ACHN (cell line): ENCODE data around the gene STK24.
"Not testable (repeated sequence)": the region's sequence is repeated elsewhere in the genome, so short reads cannot be mapped to it uniquely, and the experiment has no call there.

Source experiments
- DNase-seq: peaks from one replicate; pipeline ENCODE4 v3.0.0-alpha.2; 2015
- in situ Hi-C: cut with HindIII; loops from 2 replicates; pipeline ENCODE4 v1.10.0; 2017; ENCODE audit warnings: low sequenced_read_pairs, low pct_ligation_motif_present, low pct_unique_long_range_greater_than_20kb

The STK24 gene

DNA sequence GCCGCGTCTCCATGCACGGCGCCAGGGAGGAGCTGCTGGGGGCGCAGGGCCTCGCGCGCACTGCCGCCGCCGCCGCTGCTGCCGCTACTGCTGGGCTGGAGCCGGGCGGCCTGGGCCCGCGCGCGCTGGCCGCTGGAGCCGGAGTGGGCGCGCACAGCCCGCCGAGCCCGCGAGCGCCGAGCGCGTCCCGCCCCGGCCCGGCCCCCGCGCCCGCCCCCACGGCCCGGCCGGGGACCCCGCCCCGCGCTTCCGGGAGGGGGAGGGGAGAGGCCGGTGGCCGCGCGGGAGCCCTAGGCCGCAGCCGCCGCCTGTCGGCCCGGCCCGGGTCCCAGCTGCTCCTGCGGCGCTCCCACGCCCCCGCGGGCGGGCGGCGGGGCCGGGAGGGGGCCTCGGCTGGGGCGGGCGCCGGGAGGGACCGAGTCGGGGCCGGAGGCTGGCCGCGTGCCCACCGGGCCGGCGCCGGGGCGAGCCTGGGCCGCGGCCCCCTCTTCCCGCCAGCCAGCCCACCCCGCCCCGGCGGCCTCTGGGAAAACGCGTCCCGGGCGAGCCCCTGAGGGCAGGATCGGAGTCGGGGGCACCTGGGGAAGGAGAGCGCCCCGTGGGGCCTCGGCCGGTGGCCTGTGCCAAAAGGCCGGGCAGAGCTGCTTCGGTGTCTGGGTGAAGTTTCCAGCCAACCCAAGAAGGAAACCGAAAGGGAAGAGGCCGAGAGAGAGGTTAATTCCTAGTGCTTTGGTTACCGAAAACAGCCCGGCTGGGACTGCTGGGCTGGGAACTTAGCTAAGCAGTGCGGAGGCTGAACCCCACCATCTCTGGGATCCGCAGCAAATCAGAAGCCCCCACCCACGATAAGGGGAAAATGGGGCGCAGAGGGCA is at the start of gene STK24:
TSS of gene STK24 (minus strand) at position 145 of the 873 bp plus-strand sequence. CDS start 321 bp downstream, outside the sequence.
- DNase-seq: peak; percentile 72
- in situ Hi-C loops: no loop called here

DNA sequence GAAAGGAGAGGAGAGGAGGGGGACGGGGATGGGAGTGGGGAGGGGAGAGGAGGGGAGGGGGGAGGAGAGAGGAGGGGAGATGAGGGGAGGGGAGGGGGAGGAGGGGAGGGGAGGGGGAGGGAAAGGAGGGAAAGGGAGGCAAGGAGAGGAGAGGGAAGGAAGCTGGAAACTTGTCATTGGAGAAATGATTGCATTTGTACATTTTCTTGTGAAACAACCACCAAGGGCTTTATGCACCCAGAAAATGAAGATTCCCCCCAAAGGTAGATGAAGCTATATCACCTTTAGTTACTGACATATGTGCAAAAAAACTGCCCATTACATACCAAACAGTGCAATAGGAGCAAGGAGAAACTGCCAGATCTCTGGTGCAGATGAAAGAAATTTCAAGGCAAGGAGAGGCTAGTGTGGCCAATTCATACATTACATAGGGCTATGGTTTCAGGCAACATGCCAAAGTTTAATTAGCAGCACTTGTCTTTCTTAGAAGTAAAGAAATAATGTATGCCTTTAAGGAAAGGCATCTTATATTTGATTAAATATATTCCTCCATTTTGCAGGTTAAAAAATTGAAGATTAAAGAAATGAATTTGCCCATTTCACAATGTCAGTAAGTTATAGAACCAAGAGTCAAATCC is 49.5 kb upstream of the STK24 start:
- no peak for DNase-seq
- in situ Hi-C loops: no loop called here

DNA sequence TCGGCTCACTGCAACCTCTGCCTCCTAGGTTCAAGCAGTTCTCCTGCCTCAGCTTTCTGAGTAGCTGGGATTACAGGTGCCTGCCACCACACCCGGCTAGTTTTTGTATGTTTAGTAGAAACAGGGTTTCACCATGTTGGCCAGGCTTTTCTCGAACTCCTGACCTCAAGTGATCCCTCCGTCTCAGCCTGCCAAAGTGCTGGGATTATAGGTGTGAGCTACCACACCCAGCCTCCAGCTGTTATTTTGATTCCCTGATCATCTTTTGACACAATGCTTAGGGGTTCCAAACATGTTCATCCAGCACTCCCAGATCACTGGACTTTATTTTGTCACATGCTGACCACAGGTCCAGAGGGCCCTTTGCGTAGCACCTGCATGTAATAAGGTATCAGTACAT is 47.7 kb upstream of the STK24 start:
- DNase-seq, in situ Hi-C loops: not testable (repeated sequence)

DNA sequence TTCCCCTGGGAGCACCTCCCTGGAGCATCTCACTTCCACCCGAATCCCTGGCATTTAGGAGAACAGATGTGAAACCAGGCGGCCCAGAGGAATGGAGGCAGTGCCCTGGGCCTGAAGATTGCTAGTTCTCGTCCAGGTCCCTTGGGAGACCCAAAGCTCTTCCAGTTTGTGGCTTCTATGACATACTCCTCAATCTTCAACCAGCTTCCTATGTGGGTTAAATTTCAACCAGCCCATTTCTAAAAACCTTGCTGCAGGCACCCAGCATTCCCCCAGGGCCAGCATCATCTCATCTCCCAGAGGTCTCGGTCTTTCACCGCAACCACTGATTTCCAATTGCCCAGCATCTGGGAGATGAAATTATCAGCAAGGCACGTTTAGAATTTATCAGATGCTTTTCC is 46.0 kb upstream of the STK24 start:
- in situ Hi-C loops: no loop called here
- no peak for DNase-seq

DNA sequence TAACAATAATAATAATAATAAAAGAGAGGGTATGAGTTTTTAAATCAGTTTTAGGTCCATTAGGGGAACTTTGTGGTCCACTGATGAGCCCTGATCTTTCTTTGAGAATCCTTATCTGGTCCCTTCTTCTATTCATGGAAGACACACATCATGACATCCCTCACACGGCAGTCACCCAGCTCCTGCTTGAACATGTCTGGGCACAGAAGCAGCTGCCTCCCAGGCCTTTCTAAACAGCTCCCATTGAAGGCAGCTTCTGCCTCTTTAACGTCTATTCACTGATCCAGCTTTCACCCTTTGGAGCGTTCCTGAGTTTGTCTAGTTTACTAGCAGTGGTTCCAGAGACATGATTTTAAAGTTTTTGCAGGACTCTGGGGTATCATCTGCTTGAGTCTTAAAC is 42.6 kb upstream of the STK24 start:
- in situ Hi-C loops: no loop called here
- DNase-seq: no peak

DNA sequence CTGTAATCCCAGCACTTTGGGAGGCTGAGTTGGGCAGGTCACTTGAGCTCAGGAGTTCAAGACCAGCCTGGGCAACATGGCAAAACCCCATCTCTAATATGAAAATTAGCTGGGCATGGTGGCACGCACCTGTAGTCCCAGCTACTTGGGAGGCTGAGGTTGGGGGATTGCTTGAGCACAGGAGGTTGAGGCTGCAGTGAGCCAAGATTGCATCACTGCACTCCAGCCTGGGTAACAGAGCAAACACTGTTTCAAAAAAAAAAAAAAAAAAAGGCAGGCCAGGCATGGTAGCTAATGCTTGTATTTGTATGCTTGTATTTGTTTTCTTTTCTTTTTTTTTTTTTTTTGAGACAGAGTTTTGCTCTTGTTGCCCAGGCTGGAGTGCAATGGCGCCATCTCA is 38.7 kb upstream of the STK24 start:
- DNase-seq, in situ Hi-C loops: not testable (repeated sequence)

DNA sequence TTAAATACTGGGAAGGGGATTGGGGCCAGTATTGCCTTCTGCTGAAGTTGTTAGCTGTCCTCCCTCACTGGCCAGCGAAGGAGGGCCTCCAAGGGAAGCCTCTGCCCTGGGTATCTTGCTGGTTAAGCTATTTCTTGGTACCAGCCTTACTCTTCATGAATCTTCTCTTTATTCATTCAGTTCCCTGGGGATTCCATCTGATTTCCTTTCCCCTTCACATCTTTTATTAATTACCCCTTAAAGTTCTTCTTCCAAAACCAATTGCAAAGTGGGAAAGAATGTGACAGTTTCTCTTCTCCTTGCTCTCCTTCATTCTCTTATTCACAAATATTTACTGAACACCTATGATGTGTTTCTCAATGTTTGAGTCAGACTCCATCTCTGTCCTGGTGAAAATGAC is 36.7 kb upstream of the STK24 start:
- in situ Hi-C loops: no loop called here
- DNase-seq: no peak

DNA sequence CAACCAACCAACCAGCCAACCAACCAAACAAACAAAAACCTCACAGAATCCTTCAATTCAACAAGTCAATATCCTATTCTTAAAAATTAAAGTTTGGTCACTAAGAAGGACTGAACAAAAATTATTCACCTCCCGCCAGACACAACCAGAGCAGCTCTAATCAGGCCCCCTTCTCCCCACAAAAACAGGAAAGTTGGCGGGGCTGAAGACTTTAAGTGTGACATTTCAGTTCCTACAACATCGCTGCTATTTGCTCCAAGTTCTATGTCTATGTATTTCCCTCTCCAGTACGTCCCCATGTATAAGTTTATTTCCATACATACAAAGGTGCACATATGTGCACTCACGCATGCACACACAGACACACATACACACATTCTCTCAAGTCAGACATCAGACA is 32.8 kb upstream of the STK24 start:
- no peak for DNase-seq
- in situ Hi-C loops: no loop called here

DNA sequence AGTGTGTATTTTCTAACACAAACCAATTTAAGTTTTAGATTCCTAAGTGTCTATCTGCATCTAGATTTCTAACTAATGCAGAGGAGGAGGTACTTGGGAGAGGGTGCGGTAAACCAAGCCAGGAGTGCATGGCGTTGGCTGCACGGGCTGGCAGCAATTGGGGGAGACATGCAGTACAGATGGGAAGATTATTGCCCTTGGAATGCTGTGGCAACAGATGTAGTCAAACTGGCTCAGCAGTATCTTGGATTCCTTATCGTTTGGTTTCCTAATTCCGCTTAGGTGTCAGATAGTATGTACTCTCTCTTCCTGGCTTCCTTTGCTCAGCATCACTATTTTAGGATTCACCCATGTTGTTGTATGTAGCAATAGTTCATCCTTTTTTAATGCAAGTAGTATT is 29.4 kb upstream of the STK24 start:
- in situ Hi-C loops: no loop called here
- no peak for DNase-seq

DNA sequence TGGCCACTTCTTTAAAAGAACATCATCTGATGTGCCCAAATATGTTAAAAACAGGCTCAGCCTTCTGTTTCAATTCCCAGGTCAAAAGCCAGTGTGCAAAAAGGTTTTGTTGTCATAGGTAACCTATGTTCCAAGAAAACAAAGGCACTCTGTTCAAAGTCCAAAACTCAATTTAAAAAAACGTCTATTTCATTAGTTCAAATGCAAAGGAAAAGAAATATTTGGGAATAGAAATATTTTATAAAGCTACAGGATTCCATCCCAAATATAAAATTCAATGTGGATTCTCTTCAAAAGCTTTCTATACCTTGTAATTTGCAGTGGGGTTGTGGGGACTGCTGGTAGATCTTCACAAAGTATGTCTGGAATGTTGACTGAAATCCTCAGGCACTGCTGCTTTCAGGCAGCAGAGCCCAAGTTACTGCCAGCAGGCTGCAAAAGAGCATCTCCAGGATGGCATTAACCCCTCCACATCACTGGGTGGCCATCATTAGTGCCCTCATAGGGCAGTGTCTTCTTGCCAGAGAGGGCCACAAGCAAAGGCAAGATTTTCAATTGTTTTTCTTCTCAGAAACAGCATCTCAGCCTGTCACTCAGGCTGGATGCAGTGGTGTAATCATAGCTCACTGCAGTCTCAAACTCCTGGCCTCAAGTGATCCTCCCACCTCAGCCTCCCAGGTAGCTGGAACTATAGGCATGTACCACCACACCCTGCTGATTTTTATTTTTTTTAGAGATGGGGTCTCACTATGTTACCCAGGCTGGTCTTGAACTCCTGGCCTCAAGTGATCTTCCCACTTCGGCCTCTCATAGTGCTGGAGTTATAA is 22.8 kb upstream of the STK24 start:
- no peak for DNase-seq
- in situ Hi-C loops: no loop called here

DNA sequence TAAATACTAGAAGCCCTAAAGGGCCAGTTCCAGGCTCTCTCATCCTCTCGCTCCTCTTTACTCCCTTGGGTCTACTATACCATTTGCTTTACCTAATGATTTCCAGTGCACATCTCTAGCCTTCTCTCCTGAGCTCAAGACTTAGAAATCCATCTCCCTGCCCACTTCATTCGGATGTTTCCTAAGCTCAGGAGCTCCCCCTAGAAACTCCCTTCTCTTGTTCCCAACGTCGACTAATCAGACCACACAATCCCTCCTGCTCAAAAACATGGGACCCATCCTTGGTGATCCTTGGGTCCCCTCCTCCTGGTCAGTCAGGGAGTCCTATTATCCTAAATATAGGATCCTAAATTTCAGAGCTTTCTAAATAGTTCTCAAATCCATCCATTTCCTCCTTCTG is 21.1 kb upstream of the STK24 start:
- in situ Hi-C loops: no loop called here
- DNase-seq: no peak

DNA sequence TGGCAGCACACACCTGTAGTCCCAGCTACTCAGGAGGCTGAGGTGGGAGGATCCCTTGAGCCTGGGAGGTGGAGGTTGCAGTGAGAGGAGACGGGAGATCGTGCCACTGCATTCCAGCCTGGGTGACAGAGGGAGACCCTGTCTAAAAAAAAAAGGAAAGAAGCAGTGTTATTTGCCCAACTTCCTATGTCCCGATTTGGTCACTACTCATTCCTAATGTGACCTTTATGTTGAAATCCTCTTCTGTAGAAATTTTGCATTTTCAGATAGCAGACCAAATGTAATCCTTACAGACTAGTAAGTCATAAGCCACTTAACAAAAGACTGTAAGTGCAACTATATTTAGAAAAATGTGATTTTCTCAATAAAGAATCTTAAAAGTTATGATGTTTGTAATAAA is 18.2 kb upstream of the STK24 start:
- DNase-seq: no peak
- in situ Hi-C loops: no loop called here

DNA sequence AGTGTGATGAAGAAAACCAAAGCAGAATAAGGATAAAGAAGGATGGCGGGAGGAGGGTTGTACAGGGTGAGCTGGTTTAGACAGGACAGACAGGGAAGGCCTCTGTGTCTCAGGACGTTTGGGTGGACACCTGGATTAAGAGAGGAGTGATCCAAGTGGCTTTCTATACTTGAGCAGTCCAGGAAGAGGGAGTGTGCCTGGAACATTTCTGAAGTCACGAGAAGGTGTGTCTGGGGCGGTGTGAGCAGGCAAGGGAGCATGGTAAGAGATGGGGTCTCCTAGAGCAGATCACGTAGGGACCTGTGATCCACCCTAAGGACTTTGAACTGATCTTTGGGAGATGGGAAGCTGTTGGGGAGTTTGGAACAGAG is 15.4 kb upstream of the STK24 start:
- in situ Hi-C loops: no loop called here
- no peak for DNase-seq

DNA sequence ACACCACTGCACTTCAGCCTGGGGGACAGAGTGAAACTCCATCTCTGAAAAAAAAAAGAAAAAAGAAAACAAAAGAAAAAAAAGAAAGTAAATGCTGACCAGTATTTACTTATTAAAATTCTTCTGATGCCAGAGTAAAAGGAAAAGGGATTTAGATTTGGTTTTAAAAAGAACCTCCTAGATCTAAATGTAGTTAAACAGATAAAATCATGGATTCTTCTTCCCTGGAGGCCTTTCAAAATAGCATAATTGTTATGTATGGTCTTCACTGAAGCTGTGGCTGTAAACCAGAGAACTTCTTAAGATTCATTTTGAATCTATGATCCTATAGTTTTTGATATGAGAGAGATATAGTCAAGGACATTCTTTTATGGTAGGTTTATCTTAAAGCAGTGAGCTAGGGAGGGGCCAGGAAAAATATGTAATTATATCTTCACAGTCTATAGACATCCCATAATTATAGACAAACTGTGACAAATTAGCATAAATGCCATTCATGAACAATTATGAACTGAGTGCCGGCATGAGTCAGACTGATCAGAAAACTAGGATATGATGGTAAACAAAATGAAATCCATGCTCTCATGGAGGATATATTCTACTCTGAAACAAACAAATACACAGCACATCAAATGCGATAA is 14.9 kb upstream of the STK24 start:
- in situ Hi-C loops: no loop called here

DNA sequence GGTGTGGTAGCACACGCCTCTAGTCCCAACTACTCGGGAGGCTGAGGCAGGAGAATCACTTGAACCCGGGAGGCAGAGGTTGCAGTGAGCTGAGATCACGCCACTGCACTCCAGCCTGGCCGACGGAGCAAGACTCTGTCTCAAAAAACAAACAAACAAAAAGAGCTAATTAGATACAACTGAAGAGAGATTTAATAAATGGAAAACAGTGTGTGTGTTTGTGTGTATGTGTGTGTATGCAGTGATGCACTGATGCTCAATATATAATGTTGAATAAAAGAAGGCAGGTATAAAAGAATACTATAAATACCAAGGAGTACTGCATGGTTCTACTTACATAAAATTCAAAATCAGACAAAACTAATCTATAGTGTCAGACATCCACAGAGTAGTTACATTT is 13.6 kb upstream of the STK24 start:
- DNase-seq, in situ Hi-C loops: not testable (repeated sequence)

More for the DNA sequence above, 14.9 kb upstream of the STK24 start:
- no peak for DNase-seq

DNA sequence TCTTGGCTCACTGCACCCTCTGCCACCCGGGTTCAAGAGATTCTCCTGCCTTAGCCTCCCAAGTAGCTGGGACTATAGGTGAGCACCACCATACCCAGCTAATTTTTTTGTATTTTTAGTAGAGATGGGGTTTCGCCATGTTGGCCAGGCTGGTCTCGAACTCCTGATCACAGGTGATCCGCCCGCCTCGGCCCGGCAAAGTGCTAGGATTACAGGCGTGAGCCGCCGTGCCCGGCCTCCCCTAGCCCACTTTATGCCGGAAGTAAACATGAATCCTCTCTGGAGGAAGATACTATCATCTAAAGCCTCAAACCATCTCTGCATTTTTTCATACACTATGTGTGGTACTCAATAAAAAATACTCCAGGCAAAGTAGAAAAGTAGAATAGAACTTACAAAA is 12.6 kb upstream of the STK24 start:
- in situ Hi-C loops: not testable (repeated sequence)

DNA sequence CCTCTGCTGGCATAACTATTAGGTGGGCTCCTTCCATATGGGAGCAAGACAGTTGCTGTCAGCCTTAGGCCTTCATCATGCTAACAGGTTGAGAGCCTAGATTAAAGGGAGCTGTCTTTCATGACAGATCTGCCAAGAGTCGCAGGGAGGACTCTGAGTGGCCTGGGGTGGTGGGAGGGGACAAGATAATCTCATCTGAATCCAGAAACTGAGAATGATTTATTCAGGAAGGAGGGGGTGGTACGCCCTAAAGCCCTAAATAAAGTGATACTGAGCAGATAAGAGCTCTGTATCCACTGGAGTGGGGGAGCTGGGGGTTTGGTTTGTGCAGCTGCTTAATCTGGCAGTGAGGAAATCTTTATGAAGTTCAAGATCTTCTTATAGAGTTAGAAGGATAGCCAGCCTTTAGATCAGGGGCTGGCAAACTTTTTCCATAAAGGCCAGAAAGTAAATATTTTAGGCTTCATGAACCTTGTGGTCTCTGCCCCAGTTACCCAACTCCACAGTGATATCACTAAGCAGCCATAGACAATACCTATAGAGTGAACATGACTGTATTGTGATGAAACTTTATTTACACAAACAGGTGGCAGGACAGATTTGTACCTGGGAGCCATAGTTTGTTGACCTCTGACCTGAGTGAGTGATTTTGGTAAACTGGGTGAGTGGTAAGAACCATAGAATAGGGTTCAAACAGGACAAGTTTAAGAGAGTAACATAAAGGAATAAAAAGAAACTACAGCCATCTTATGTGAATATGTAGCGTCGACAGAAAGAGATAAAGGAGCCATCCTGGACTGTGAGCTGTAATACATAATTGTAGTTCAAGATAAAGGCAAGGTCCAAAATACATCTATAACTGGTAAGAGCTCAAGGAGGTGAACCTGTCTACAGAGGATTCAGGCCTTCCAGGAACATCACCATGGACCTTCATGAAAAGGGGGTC is 9.8 kb upstream of the STK24 start:
- DNase-seq: no peak
- in situ Hi-C loops: no loop called here

More for the DNA sequence above, 12.6 kb upstream of the STK24 start:
- not testable (repeated sequence) for DNase-seq

DNA sequence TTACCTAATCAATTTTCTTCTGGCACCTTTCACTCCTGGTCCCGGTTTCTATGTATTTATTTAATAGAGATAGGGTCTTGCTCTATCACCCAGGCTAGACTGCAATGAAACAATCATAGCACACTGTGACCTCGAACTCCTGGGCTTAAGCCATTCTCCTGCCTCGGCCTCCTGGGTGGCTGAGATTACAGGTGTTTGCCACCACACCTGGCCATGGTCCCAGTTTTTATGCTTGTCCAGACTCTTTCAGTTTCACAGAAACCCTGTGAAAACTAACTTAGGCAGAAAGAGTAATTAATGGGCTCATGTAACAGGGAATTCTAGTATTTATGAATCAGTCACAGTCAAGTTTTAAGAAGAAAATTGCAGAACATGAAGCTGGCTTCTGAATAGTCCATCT is 9.0 kb upstream of the STK24 start:
- DNase-seq: no peak
- in situ Hi-C loops: no loop called here
